ENCODE measurements around the gene QRFPR.

QRFPR gene

DNA sequence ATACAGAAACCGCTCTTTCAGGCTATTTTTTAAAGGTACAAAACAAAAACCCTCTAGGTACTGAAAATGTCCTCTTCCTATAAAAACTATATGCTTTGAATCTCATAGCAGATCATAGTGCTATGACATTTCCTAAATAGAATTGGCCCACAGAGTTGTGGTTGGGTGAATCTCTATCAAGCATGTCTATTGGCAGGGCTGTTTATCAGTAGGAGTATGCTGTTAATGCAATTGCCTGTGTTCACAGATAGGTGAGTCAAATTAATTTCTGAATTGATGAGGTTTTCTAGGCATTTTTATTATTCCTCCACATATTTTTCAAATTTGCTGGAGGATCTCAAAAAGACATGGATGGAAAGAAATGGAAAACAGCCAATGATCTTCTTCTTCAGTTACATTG lies 73.9 kb downstream of the QRFPR start:
- Histone ChIP-seq H3K4me3 (no peak overlapping the region), H3K27ac (no peak overlapping the region)
- TF ChIP-seq, protein P1, sequence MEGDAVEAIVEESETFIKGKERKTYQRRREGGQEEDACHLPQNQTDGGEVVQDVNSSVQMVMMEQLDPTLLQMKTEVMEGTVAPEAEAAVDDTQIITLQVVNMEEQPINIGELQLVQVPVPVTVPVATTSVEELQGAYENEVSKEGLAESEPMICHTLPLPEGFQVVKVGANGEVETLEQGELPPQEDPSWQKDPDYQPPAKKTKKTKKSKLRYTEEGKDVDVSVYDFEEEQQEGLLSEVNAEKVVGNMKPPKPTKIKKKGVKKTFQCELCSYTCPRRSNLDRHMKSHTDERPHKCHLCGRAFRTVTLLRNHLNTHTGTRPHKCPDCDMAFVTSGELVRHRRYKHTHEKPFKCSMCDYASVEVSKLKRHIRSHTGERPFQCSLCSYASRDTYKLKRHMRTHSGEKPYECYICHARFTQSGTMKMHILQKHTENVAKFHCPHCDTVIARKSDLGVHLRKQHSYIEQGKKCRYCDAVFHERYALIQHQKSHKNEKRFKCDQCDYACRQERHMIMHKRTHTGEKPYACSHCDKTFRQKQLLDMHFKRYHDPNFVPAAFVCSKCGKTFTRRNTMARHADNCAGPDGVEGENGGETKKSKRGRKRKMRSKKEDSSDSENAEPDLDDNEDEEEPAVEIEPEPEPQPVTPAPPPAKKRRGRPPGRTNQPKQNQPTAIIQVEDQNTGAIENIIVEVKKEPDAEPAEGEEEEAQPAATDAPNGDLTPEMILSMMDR (IDR thresholded peaks at IDR 0.05), result no peak
- DNase-seq (ENCODE audit: low spot score), result no peak

- Histone ChIP-seq H3K27ac (no peak overlapping the region), H3K4me3 (no peak overlapping the region)
- no peak for DNase-seq (ENCODE audit: low spot score)
- TF ChIP-seq, protein P1 (IDR thresholded peaks at IDR 0.05), result no peak
Observed at GRCh38 chr4:121304893-121305292, 75.9 kb downstream of the QRFPR start.

- no peak for DNase-seq (ENCODE audit: low spot score)
- no peak overlapping the region for H3K4me3 ChIP-seq
- TF ChIP-seq, protein P1 (IDR thresholded peaks at IDR 0.05), result no peak
- no peak overlapping the region for H3K27ac ChIP-seq
Observed at GRCh38 chr4:121299367-121299766, 81.5 kb downstream of the QRFPR start.

- no peak overlapping the region for H3K27ac ChIP-seq
- H3K4me3 ChIP-seq, result no peak overlapping the region
- DNase-seq (ENCODE audit: low spot score), result no peak
- TF ChIP-seq, protein P1 (IDR thresholded peaks at IDR 0.05), result no peak
Observed at GRCh38 chr4:121283319-121283718, 97.5 kb downstream of the QRFPR start.

GRCh38 chr4:121280425-121280824 lies 100.4 kb downstream of the QRFPR start:
- H3K4me3 ChIP-seq, result no peak overlapping the region
- TF ChIP-seq, protein P1 (IDR thresholded peaks at IDR 0.05), result no peak
- no peak for DNase-seq (ENCODE audit: low spot score)
- no peak overlapping the region for H3K27ac ChIP-seq

GRCh38 chr4:121278811-121279368 lies 101.9 kb downstream of the QRFPR start:
- DNase-seq (ENCODE audit: low spot score), result no peak
- no peak overlapping the region for H3K4me3 ChIP-seq
- TF ChIP-seq, protein P1 (IDR thresholded peaks at IDR 0.05), result no peak
- H3K27ac ChIP-seq, result no peak overlapping the region
